ENCODE measurements around the gene OR52E6. TPM values are rescaled to one million over a fixed set of nuclear protein-coding genes. Genes with fewer than 3 reads are reported as not detected.

The OR52E6 gene
- total RNA-seq, 4 donors from 2014 or later, result not detected

- in situ Hi-C loops (cut with MboI; ENCODE audit: low sequenced_read_pairs in 4 of 4) (no loop called here), intact Hi-C loops (cut with DNase I; ENCODE audit: low total_unique reads) (no loop called here)
- no peak for DNase-seq
- Histone ChIP-seq H3K27me3 (no peaks in the 10 kb centered on the region), H3K36me3 (no peaks in the 10 kb centered on the region), H3K4me1 (no peaks in the 10 kb centered on the region), H3K9me3 (no peaks in the 10 kb centered on the region), H3K4me3 (no peak overlapping the region), H3K27ac (no peak overlapping the region)
- no peak for ATAC-seq
- TF ChIP-seq CTCF (IDR thresholded peaks at IDR 0.05 in 4 of 5, conservative IDR thresholded peaks at IDR 0.05 in 1 of 5) (no peak), POLR2A (IDR thresholded peaks at IDR 0.05) (no peak)
Observed at GRCh38 chr11:5847711-5848110, 6.0 kb upstream of the OR52E6 start.

GRCh38 chr11:5846701-5847100 lies 5.0 kb upstream of the OR52E6 start:
- Histone ChIP-seq H3K27me3 (no peaks in the 10 kb centered on the region), H3K4me1 (no peaks in the 10 kb centered on the region), H3K9me3 (no peaks in the 10 kb centered on the region), H3K27ac (no peak overlapping the region), H3K4me3 (no peak overlapping the region), H3K36me3 (no peaks in the 10 kb centered on the region)
- no peak for DNase-seq
- ATAC-seq, result no peak
- intact Hi-C loops (cut with DNase I; ENCODE audit: low total_unique reads) (no loop called here), in situ Hi-C loops (cut with MboI; ENCODE audit: low sequenced_read_pairs in 4 of 4) (no loop called here)
- TF ChIP-seq CTCF (IDR thresholded peaks at IDR 0.05 in 4 of 5, conservative IDR thresholded peaks at IDR 0.05 in 1 of 5), result no peak
- no peak for TF ChIP-seq POLR2A (IDR thresholded peaks at IDR 0.05)

- Histone ChIP-seq H3K9me3 (no peaks in the 10 kb centered on the region), H3K4me1 (no peaks in the 10 kb centered on the region), H3K36me3 (no peaks in the 10 kb centered on the region), H3K27ac (no peak overlapping the region), H3K27me3 (no peaks in the 10 kb centered on the region), H3K4me3 (no peak overlapping the region)
- in situ Hi-C loops (cut with MboI; ENCODE audit: low sequenced_read_pairs in 4 of 4) (no loop called here), intact Hi-C loops (cut with DNase I; ENCODE audit: low total_unique reads) (no loop called here)
- ATAC-seq, result no peak
- no peak for TF ChIP-seq POLR2A (IDR thresholded peaks at IDR 0.05)
- no peak for TF ChIP-seq CTCF (IDR thresholded peaks at IDR 0.05 in 4 of 5, conservative IDR thresholded peaks at IDR 0.05 in 1 of 5)
- DNase-seq, result no peak
Observed at GRCh38 chr11:5837695-5838094, 4.0 kb downstream of the OR52E6 start.

GRCh38 chr11:5833446-5833845 lies 8.3 kb downstream of the OR52E6 start:
- intact Hi-C loops (cut with DNase I; ENCODE audit: low total_unique reads), result no loop called here
- no peak for ATAC-seq
- no peak overlapping the region for H3K4me3 ChIP-seq

More at GRCh38 chr11:5833446-5833845, 8.3 kb downstream of the OR52E6 start:
- in situ Hi-C loops (cut with MboI; ENCODE audit: low sequenced_read_pairs in 4 of 4), result no loop called here
- TF ChIP-seq POLR2A (IDR thresholded peaks at IDR 0.05) (no peak), CTCF (IDR thresholded peaks at IDR 0.05 in 4 of 5, conservative IDR thresholded peaks at IDR 0.05 in 1 of 5) (no peak)
- no peaks in the 10 kb centered on the region for H3K36me3 ChIP-seq
- no peaks in the 10 kb centered on the region for H3K9me3 ChIP-seq
- no peak overlapping the region for H3K27ac ChIP-seq
- no peaks in the 10 kb centered on the region for H3K4me1 ChIP-seq
- DNase-seq, result no peak
- no peaks in the 10 kb centered on the region for H3K27me3 ChIP-seq

Data from gastrocnemius medialis (tissue), 4 donors.